ENCODE results near the gene DIS3L2. TPM values are rescaled to one million over a fixed set of nuclear protein-coding genes. Genes with fewer than 3 reads are reported as not detected.

Gene DIS3L2
- total and polyA plus RNA-seq, 2 of the 8 experiments (the other 6 are each of a cell fraction or from before 2014, with no cell fraction given): 11.5 to 21.6 TPM

- TF ChIP-seq SIN3A (conservative IDR thresholded peaks at IDR 0.05 in 1 of 2, IDR thresholded peaks at IDR 0.05 in 1 of 2; ENCODE audit: low read depth in 1 of 2, low read length in 2 of 2): no peak
Observed at GRCh38 chr2:232335859-232336215, 374.3 kb downstream of the DIS3L2 start (continued).

Data from H1 (cell line).